Astrocyte (in vitro differentiated cells and primary cell): ENCODE results near the gene PKP2.

ENCODE experiments used
- CTCF ChIP-seq: IDR thresholded peaks from 2 replicates; pipeline ENCODE4 v1.5.1; 2011; ENCODE audit warnings: low read depth, mild to moderate bottlenecking, inconsistent platforms, low read length, moderate library complexity; ENCODE audit not compliant: insufficient read depth
- EZH2 ChIP-seq: IDR thresholded peaks from 2 replicates; pipeline ENCODE4 v1.6.1; 2012; ENCODE audit warnings: mild to moderate bottlenecking, low read length, inconsistent platforms; ENCODE audit not compliant: insufficient read depth

GRCh38 chr12:32884962-32885361 is 11.6 kb downstream of the PKP2 start:
- TF ChIP-seq CTCF (no peak), EZH2 (no peak)
